Activated CD4-positive, CD25-positive, alpha-beta regulatory T cell treated with anti-CD3 and anti-CD28 coated beads, Interleukin-2, amount 50 U/mL, for 24 hours (primary cell): Measurements from ENCODE around the gene ADAD1.
"Not testable (repeated sequence)": the region's sequence is repeated elsewhere in the genome, so short reads cannot be mapped to it uniquely, and the experiment has no call there.

Experiments used
- ATAC-seq, 2 donors: fragments of 150-1000 bp; cut with Tn5 transposase; one replicate each; pipeline ENCODE4 v1.10.0; 2021; ENCODE audit warnings: mild to moderate bottlenecking in 1 of 2, moderate library complexity in 1 of 2

ADAD1 gene

GRCh38 chr4:122378711-122379110, at the start of gene ADAD1:
Gene ADAD1 (plus strand): TSS chr4:122379011. CDS start chr4:122380070, 1,059 bp downstream.
- no peak for ATAC-seq

GRCh38 chr4:122329876-122330565, 48.8 kb upstream of the ADAD1 start:
- no peak for ATAC-seq

DNA sequence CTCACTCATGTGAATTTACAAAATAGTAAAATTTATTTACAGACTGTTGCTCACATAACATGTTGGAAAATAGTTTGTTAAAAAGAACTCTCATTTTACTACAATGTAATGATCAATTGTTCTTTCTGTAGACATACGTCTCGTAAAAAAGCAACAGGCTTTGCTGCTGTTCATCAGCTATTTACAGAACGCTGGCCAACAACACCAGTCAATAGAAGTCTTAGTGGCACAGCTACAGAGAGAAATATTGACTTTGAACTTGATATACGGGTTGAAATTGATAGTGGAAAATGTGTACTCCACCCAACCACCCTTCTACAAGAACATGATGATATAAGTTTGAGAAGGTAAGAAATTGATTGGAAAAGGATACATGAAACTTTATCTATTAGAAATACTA, 47.6 kb upstream of the ADAD1 start:
- no peak for ATAC-seq

DNA sequence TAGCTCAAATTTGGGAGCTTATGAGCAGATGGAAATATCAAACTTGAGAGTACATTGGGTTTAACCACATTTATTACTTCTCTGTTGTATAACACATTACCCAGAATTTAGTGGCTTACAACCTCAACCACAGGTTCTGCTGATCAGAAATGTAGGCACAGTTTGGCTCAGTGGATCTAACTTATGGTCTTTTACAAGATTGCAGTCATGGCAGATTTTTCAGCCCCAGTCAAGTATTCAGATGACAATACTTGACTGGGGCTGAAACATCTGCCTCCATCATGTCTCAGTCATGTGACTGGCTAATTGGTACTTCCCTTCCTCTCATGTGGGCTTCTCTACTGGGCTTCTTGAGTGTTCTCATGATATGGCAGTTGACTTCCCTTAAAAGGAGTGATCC, 44.0 kb upstream of the ADAD1 start:
- ATAC-seq: no peak

GRCh38 chr4:122341886-122342285, 36.9 kb upstream of the ADAD1 start:
- ATAC-seq: no peak

- ATAC-seq: no peak
Measured at GRCh38 chr4:122346036-122346435, 32.8 kb upstream of the ADAD1 start.

DNA sequence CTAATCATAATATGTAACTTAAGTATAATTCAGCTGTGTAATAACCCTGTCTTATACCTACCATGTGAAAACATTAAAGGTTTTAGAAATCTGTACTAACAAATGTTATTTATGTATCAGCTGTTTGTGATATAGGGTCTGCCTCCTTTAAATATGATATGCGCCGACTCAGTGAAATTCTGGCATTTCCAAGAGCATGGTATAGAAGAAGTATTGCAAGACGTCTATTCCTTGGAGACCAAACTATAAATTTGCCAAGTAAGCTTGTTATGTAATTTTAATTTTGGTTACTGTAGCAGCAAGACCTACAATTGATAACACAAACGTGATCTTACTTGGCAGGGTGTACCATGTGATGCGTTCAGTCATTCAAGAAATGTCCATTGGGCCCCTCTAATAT, 32.3 kb upstream of the ADAD1 start:
- ATAC-seq: no peak

DNA sequence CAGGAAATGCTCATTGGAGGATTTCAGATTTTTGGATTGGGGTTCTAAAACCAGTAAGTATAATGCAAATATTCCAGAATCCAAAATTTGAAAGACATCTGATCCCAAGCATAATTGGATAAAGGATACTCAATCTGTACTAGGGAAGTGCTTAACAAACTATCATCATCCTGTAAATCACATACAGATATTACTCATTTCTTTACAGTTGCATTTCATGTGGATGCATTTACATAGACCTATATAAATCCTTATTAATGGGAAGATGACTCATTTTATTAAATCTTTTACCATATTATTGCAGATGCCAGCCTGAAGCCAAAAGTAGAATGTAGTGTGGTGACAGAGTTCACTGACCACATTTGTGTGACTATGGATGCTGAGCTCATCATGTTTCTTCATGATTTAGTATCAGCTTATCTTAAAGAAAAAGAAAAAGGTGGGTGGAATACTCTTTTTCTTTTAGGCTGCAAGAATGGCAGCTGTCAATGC, 22.4 kb upstream of the ADAD1 start:
- ATAC-seq: no peak

DNA sequence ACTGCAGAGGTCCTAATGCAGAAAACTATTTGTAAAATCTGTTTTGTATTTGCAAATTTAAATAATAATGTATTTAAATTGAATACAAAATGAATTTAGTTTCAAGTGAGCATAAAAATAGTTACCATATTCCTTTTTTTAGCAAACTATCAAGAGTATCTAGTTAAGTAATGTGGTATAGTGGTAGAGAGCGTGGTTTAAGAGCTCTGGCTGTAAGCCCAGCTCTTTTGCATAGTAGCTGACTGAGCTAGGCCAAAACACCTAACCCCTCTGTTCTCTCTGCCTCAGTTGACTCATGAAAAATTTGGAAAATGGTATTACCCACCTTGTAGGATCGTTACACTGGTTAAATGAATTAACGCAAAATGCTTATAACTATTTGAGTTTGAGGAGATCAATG, 18.1 kb upstream of the ADAD1 start:
- ATAC-seq: no peak

GRCh38 chr4:122364700-122365404, 14.0 kb upstream of the ADAD1 start:
- no peak for ATAC-seq

GRCh38 chr4:122368786-122369185, 10.0 kb upstream of the ADAD1 start:
- not testable (repeated sequence) for ATAC-seq

DNA sequence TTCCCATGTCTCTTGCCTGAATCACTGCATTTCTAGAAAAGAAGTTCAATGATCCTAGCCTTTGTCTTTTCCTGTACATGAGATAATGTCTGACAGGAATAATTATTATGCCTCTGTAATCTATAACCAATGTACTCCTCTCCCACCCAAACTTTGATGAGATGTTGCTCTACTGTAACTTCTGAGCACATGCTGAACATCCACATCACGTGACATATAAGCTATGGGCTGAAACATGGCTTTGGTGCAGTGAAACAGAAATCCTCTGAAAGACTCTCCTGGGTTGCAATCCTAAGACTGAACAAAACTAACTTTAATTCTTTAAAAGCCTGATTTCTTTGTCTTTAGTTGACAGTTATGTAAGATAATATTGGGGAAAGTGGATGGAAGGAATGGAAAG, 1.5 kb upstream of the ADAD1 start:
- ATAC-seq: no peak

DNA sequence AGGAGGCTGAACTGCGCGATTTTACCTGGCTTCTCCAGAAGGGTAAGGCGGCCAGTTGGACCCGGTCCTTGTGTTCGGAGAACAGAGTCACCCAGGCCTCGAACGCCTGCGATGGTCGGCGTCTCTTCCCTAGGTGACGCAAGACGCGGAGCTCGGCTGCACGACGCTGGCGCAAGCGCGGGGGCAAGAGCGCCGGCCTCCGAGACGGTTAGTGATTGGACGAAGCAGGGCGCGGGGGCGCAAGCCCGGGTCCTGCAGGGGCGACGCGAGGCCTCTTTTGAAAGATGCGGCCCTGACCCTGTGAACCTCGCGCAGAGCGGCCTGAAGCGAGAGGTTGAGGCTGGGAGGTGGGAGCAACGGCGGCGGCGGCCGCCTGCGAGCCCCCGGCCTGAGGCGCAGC, 428 bp downstream of the ADAD1 start:
- no peak for ATAC-seq

- no peak for ATAC-seq
Measured at GRCh38 chr4:122383341-122383740, 4.5 kb downstream of the ADAD1 start.

DNA sequence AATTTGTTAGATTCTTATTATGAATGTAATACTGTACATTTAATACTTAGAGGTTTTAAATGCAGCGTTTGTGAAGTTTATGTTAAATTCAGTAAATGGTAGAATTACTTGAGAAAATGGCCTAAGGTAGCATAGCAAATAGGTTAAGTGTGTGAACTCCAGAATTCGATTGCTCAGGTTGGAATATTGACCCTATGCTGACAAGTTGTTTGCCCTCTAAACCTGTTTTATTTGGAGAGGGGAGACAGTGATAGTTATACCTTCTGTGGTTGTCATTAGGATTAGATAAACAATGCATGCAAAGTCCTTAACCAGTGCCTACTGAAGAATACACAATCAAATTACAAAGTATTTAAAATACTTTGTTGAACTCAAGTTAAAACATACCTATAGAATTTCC, 5.4 kb downstream of the ADAD1 start:
- ATAC-seq: no peak

DNA sequence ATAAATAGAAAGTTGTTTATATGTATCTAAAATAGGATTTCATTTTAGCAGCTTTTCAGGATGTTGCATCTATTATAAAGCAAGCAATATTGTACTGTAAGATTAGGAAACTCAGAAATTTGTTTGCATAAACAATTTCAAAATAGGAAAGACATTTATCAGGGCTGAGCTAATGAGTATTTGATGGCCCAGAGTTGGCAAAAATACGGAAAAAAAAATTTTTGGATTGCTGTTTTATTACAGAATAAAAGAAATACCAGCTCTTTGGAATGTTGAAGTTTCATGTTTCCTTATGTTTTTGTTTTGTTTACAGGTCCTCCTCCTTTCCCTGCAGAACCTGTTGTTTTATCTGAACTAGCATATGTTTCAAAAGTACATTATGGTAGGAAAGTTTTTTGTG, 14.5 kb downstream of the ADAD1 start:
- ATAC-seq: no peak

- no peak for ATAC-seq
Measured at GRCh38 chr4:122403861-122404260, 25.1 kb downstream of the ADAD1 start.

- no peak for ATAC-seq
Measured at GRCh38 chr4:122412547-122412946, 33.7 kb downstream of the ADAD1 start.

DNA sequence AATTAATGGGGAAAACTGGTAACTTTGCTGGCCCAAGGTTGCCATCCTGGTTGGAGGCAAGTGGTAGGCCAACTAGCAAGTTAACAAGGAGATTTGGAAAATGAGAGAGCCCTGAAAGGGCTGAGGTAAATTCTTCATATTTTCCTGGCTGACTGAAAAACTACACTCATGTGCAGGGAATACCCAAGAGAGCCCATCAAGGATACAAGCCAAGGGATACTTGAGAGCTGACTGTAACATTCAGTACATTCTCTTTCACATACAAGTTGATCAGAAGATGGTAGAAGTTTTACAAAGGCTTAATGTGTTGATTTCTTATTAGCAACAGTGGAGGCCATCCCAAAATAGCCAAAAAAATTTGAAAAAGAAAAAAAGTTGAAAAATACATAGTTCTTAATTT, 44.4 kb downstream of the ADAD1 start:
- no peak for ATAC-seq

DNA sequence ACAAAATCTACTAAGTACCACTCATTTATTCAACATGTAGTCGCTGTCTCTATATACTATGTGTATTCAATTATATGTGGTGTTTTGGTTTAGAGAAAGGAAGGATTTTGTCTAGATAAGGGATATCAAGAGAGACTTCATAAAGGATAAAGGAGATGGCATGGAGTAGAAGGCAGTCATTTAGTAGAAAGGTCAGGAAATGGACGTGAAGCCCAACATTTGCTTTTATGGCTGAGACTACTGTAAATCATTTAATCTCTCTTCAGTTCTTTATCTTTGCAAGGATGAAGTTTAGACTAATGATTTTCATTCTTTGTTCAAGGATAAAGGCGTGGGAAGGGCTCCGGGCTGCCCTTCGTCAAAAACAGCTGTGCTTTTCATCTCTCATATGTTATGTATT, 52.5 kb downstream of the ADAD1 start:
- no peak for ATAC-seq

DNA sequence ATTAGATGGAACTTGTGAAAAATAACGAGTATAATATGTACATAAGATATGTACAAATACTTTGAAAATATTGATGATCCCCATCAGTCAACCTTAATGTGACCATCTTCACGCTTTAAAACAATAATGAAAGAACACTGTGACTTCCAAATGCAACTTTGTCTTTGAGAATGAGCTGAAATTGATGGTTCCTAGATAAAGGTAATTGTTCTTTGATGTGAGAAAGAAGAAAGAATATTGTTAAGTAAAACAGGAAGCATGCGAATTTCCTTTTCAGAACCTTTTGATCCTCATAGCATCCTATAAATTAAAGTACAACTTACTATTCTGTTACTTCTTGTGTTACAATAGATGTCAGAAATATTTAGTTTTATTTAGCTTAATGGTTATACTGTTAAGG, 55.5 kb downstream of the ADAD1 start:
- ATAC-seq: no peak

DNA sequence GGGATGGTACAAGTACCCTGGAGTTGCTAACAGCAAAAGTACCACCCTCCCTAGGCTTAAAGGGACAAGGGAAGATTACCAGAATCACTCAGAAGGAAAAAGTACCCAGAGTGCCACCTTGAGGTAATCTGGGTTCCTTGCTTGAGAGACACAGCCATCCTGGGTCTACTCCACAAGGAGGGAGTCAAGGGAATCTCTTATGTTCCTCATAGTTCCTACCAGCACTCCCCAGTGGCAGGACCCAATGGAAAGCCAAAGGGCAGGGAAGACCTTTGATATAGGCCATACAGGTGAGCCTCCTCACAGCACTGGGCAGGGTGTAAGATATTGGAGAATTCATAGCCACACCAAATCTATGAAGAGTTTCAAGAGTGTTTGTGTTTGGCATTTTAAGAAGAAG, 72.0 kb downstream of the ADAD1 start:
- peak in 1 of 2 donors; percentile 13 for ATAC-seq

GRCh38 chr4:122453384-122453995, 74.7 kb downstream of the ADAD1 start:
- ATAC-seq: no peak
